GM19395 (cell line): ENCODE results near the gene RNF150.
A peak's percentile ranks its signal among the peaks of the same experiment; 100 is the strongest.
"Not testable (repeated sequence)": the region's sequence is repeated elsewhere in the genome, so short reads cannot be mapped to it uniquely, and the experiment has no call there.

Source experiments
- ATAC-seq: cut with Tn5 transposase; IDR thresholded peaks from one replicate; pipeline ENCODE4 v1.9.1; 2021; ENCODE audit warnings: mild to moderate bottlenecking, moderate library complexity; ENCODE audit not compliant: unreplicated experiment

The RNF150 gene

GRCh38 chr4:141133146-141133998, at the start of gene RNF150:
TSS of gene RNF150 (minus strand) at chr4:141133469.
- peak; percentile 80 for ATAC-seq

- ATAC-seq = no peak
These were observed 47.9 kb upstream of the RNF150 start for GRCh38 chr4:141180991-141181761.

- no peak for ATAC-seq
These were observed 46.5 kb upstream of the RNF150 start for GRCh38 chr4:141179474-141180373.

- ATAC-seq = no peak
These were observed 43.9 kb upstream of the RNF150 start for GRCh38 chr4:141177171-141177570.

- no peak for ATAC-seq
These were observed 41.2 kb upstream of the RNF150 start for GRCh38 chr4:141174457-141174856.

GRCh38 chr4:141170671-141171070, 37.4 kb upstream of the RNF150 start:
- no peak for ATAC-seq

- no peak for ATAC-seq
These were observed 36.1 kb upstream of the RNF150 start for GRCh38 chr4:141169391-141169790.

- ATAC-seq = not testable (repeated sequence)
These were observed 31.7 kb upstream of the RNF150 start for GRCh38 chr4:141165001-141165400.

GRCh38 chr4:141159027-141159426, 25.8 kb upstream of the RNF150 start:
- no peak for ATAC-seq

GRCh38 chr4:141158219-141158618, 24.9 kb upstream of the RNF150 start:
- peak; percentile 52 for ATAC-seq

GRCh38 chr4:141155586-141155985, 22.3 kb upstream of the RNF150 start:
- ATAC-seq = no peak

GRCh38 chr4:141154725-141155124, 21.5 kb upstream of the RNF150 start:
- no peak for ATAC-seq

- ATAC-seq = no peak
These were observed 20.7 kb upstream of the RNF150 start for GRCh38 chr4:141153751-141154510.

- ATAC-seq = no peak
These were observed 10.9 kb upstream of the RNF150 start for GRCh38 chr4:141144207-141144606.

GRCh38 chr4:141142423-141142822, 9.2 kb upstream of the RNF150 start:
- ATAC-seq = no peak

GRCh38 chr4:141140391-141141200, 7.3 kb upstream of the RNF150 start:
- no peak for ATAC-seq

GRCh38 chr4:141133999-141134995, 1.0 kb upstream of the RNF150 start:
- ATAC-seq = no peak

- peak; percentile 42 for ATAC-seq
These were observed 542 bp downstream of the RNF150 start for GRCh38 chr4:141132709-141133145.
